ENCODE data around the gene ENTPD8.
"Not testable (repeated sequence)": the region's sequence is repeated elsewhere in the genome, so short reads cannot be mapped to it uniquely, and the experiment has no call there.

ENTPD8 gene

GRCh38 chr9:137450539-137451222 is 9.5 kb upstream of the ENTPD8 start:
- DNase-seq (ENCODE audit: low read depth in 1 of 2, low spot score in 1 of 2) = peak; percentile 76 to 87
- TF ChIP-seq SPI1 (IDR thresholded peaks at IDR 0.05; ENCODE audit: borderline replicate concordance, low read depth) = peak; percentile 9; the same call in 1 of the 2 replicates

GRCh38 chr9:137449931-137450538 is 8.9 kb upstream of the ENTPD8 start:
- Histone ChIP-seq H3K4me3 (replicated peaks; ENCODE audit: insufficient read depth, low read length) (no peak overlapping the region), H3K27me3 (ENCODE audit: insufficient read depth, poor library complexity, severe bottlenecking) (no peaks in the 10 kb centered on the region), H3K27ac (replicated peaks) (no peak overlapping the region)
- DNase-seq (ENCODE audit: low read depth in 1 of 2, low spot score in 1 of 2) = peak in 1 of 2 experiments; percentile 81
- TF ChIP-seq CTCF (IDR thresholded peaks at IDR 0.05; ENCODE audit: insufficient read depth, low read length) = no peak
- TF ChIP-seq POLR2AphosphoS5 (IDR thresholded peaks at IDR 0.05; ENCODE audit: low read depth) = peak; percentile 41; the same call in 1 of the 2 replicates
- no peak for TF ChIP-seq GABPA (IDR thresholded peaks at IDR 0.05; ENCODE audit: low read depth)
- no peak for TF ChIP-seq SPI1 (IDR thresholded peaks at IDR 0.05; ENCODE audit: borderline replicate concordance, low read depth)

More at GRCh38 chr9:137450539-137451222, 9.5 kb upstream of the ENTPD8 start:
- not testable (repeated sequence) for H3K4me3 ChIP-seq (replicated peaks; ENCODE audit: insufficient read depth, low read length); H3K27me3 ChIP-seq (ENCODE audit: insufficient read depth, poor library complexity, severe bottlenecking); H3K27ac ChIP-seq (replicated peaks)

- DNase-seq (ENCODE audit: low read depth in 1 of 2, low spot score in 1 of 2) = no peak
- Histone ChIP-seq H3K27me3 (ENCODE audit: insufficient read depth, poor library complexity, severe bottlenecking) (no peaks in the 10 kb centered on the region), H3K4me3 (replicated peaks; ENCODE audit: insufficient read depth, low read length) (no peak overlapping the region)
Measured at GRCh38 chr9:137449081-137449844, 8.1 kb upstream of the ENTPD8 start.

More at GRCh38 chr9:137449081-137449844, 8.1 kb upstream of the ENTPD8 start:
- no peak for TF ChIP-seq GABPA (IDR thresholded peaks at IDR 0.05; ENCODE audit: low read depth)
- no peak for TF ChIP-seq CTCF (IDR thresholded peaks at IDR 0.05; ENCODE audit: insufficient read depth, low read length)
- no peak for TF ChIP-seq SPI1 (IDR thresholded peaks at IDR 0.05; ENCODE audit: borderline replicate concordance, low read depth)
- TF ChIP-seq POLR2AphosphoS5 (IDR thresholded peaks at IDR 0.05; ENCODE audit: low read depth) = no peak
- no peak for TF ChIP-seq REST (IDR thresholded peaks at IDR 0.05; ENCODE audit: insufficient replicate concordance, low read depth)
- H3K27ac ChIP-seq (replicated peaks) = no peak overlapping the region
